Stimulated activated CD4-positive, alpha-beta T cell treated with anti-CD3 and anti-CD28 coated beads, Interleukin-2, amount 100 ng/mL, for 4 hours (primary cell): ENCODE measurements around the gene FN1.
"Not testable (repeated sequence)": the region's sequence is repeated elsewhere in the genome, so short reads cannot be mapped to it uniquely, and the experiment has no call there.

Source experiments
- DNase-seq: peaks from one replicate; pipeline ENCODE4 v3.0.0-alpha.2; 2020; ENCODE audit warnings: low read depth

FN1 gene

DNA sequence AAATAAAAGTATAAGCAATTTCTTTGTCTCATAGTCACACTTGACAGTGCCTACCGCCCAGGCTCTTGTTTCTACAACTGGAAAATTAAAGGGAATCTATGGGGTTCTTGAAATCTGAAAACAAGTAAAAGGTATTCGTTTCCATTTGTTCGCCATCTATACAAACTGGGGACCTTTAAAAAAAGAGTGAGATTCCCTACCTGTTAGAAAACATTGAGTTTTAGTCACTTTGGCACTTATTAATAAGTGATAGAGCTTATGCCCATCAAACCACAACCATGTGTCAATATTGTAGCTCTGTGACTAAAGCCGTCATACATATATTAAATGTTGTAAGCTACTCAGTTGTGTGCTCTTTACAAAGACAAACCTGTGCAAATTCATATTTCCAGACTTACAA lies 13.2 kb downstream of the FN1 start:
- no peak for DNase-seq

DNA sequence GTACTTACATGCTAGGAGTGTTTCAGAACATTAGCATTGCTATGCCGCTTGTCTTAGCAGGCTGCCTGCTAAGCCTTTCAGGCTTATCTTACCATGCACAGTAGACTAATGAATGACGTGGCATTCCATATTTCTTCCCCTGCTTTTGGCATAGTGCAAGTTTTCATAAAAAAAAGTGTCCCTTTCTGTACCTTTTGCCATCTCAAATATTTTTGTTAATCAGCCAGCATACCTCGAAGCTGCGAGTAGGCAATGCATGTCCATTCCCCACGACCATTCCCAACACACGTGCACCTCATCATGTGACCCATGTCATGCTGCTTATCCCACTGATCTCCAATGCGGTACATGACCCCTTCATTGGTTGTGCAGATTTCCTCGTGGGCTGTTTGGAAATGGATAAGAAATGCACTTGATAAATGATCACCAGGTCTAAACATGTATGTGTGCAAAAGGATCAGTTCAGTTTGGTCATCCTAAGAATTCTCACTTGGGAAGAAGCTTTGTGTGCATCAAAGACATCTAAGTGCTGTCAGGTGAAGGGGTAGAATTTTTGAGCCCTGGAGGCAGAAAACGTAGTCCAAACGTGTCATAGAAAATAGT lies 13.9 kb downstream of the FN1 start:
- DNase-seq = no peak

GRCh38 chr2:215420471-215420935 lies 15.4 kb downstream of the FN1 start:
- no peak for DNase-seq

- DNase-seq = no peak
These were observed 15.9 kb downstream of the FN1 start for GRCh38 chr2:215419769-215420470.

DNA sequence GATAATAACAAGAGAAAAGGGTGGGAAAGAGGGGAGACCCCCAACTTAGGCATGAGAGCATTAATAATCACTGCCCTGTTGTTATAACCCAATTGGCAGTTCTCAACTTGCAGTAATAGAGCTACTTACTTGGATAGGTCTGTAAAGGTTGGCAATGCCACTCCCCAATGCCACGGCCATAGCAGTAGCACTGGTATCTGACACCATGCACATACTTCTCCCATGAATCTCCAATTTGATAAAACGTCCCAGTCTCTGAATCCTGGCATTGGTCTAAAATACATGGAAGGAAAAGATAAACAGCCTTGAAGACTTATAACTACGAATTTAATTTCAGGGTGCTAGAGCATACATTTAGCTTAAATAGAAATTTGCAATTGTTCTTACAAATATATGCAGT lies 16.8 kb downstream of the FN1 start:
- DNase-seq = no peak

- no peak for DNase-seq
These were observed 17.6 kb downstream of the FN1 start for GRCh38 chr2:215418064-215418963.

GRCh38 chr2:215417400-215417951 lies 18.4 kb downstream of the FN1 start:
- DNase-seq = no peak

- DNase-seq = no peak
These were observed 19.2 kb downstream of the FN1 start for GRCh38 chr2:215416656-215417055.

DNA sequence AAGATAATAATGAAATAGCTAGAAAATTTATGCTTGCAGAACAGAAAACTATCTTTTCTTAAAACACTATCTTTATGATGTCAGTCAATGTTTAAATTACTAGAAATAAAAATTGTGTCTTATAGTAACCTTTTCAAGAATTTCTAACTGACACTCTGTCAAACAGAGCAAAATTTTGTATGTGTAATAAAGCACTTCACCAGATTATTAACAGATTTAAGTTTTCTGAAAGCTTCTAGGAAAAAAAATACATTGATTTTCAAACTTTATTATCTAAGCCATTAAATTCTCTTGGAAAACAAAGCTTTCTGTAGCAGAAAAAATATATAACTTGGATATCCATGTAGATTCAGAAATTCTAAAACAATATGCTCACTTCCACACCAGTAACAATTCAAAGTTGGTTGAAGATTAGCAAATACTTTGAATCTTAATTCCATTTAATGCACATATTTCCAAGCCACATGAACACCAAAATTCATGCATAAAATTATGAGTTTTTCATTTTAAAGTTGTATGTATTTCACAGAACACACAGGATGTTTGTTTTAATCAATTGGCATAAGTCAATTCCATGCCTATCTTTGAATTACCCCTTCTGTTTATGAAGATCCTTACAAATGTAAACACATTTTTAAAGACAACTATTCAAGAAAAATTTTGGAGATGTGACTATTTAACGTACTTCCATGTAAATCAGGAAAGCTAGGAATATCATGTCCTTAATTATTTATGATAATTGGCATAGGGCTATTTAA lies 19.9 kb downstream of the FN1 start:
- no peak for DNase-seq

- DNase-seq = no peak
These were observed 20.6 kb downstream of the FN1 start for GRCh38 chr2:215415218-215415617.

GRCh38 chr2:215414674-215415073 lies 21.2 kb downstream of the FN1 start:
- no peak for DNase-seq

- DNase-seq = no peak
These were observed 21.9 kb downstream of the FN1 start for GRCh38 chr2:215413974-215414373.

DNA sequence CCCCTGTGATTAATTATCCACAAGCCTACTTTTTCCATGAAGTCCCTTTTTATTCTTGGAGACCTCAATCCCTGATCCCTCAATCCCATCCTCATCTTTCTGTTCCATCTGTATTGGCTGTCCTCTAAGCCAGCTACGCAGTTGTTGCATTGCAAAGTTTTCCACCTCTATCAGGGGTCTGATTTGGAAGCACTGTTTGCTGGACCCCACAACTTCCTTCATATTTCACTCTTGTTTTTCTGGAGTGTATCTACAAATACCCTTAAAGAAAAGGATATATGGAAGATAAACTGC lies 22.4 kb downstream of the FN1 start:
- DNase-seq = no peak

DNA sequence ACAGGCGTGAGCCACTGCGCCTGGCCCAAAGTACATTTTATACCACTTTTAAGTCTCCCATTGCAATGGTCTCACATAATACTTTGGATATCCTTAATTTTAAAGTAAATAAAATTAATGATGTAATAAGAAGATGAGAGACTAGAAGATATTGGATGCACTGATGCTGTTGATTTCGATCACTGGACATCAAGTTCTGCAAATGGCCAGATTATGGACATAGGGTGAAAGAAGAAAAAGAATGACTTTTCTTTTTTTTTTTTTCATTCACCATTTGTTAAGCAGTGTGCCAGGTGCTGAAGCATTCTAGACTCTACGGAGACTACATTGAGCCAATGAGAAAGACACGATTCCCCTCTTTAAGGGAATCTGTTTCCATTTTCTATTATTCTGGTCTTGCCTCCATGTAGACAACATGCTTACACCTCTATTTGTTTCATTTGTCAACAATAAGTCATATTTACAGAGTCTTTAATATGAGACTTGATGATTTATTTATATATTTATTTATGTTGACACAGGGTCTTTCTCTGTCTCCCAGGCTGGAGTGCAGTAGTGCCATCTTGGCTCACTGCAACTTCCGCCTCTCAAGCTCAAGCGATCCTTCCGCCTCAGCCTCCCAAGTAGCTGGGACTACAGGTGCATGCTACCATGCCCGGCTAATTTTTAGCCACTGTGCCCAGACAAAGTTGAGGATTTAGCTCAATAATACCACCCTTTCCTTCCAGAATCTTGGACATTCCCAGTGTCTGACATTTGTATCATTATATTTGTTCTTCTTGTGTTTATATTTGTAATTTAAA lies 23.7 kb downstream of the FN1 start:
- no peak for DNase-seq

DNA sequence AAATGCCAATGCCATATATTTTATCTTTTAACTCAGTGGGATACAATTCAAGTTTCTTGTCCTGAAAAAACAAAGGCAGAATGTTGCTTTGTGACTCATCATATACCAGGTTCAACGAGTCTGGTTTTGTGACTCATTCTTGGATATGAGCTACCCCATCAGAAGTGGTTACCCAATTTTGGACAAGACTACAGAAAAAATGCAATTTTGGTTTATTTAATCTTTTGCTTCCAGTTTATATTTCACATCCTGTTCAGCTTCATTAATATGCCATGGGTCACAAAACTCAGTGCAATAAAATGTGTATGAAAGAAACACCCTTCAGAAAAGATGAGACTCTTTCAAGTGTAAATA lies 25.0 kb downstream of the FN1 start:
- no peak for DNase-seq

GRCh38 chr2:215410181-215410931 lies 25.5 kb downstream of the FN1 start:
- not testable (repeated sequence) for DNase-seq

DNA sequence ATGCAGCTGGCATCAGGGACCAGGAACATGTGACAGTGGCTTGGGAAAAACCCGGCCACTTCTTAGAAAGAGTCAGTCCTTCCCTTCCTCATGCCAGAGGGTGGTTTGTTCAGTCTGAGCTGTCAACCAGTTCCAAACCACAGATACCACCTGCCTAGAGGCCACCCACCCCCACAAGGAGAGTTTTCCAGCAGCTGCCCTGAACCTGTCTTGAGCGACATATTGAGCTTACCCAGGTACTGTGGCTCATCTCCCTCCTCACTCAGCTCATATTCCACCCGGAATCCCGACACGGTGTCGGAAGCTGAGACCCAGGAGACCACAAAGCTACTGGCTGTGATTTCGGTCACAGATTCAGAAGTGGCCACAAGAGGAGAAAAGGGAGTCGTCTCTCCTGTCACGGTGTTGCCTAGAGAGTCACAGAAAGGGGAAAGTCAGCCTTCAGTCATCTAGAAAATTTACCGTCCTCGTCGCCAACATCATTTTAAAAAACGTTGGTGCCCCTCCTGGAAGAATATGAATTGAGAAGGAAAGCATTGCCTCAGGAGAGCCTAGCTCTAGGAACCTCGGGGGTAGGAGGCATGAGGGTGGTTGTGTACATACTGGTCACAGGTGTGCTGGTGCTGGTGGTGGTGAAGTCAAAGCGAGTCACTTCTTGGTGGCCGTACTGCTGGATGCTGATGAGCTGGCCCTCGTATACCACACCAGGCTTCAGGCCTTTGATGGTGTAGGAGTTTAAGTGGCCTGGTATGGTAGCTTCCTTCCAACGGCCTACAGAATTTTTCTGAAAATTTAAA lies 26.3 kb downstream of the FN1 start:
- DNase-seq = no peak

DNA sequence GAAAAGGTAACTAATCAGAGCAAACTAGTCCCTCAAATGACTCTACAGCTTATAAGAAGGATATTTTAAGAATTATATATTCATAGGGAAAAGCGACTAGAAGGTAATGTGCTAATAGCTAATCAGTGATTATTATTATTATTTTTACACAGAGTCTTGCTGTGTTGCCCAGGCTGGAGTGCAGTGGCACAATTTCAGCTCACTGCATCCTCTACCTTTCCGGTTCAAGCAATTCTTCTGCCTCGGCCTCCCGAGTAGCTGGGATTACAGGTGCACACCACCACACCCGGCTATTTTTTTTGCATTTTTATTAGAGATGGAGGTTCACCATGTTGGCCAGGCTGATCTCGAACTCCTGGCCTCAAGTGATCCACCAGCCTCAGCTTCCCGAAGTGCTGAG lies 27.4 kb downstream of the FN1 start:
- not testable (repeated sequence) for DNase-seq

DNA sequence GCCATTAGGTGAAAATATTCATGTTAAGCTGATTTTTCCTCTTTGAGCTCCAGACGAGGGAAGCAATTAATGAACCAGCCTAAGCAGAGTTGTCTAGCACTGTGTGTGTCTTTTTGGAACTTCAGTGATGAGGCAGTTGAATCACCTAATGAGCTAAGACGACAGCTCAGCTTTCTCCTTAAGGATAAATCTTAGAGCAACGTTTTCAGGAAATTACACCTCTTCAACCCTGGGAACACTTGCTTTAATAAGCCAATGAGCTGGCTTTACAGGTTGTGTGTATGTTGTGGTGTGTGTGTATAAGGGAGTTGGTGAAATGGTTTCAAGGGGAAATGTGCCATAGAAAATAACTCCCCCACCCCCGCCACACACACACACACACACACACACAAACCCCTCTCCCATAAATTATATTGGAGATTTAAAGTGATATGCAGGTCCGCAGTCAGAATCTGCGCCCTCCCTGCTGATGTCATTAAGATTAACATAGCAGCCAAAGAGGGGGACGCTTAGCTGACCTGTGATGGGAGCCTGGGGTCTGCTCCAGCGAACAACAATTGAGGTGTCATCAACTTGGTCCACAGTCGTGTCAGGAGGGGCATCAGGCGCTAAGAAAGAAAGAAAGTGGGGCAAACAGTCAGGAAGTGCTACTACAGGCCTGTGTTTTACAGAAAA lies 28.1 kb downstream of the FN1 start:
- no peak for DNase-seq
